ENCODE measurements around the gene COX4I1.

GRCh38 chr16:85844786-85845185, 45.3 kb downstream of the COX4I1 start:
- TF ChIP-seq CTCF (conservative IDR thresholded peaks at IDR 0.05; ENCODE audit: low read depth, low read length) = no peak
- no peak for TF ChIP-seq EZH2 (IDR thresholded peaks at IDR 0.05; ENCODE audit: borderline replicate concordance, low read depth, low read length, poor library complexity, severe bottlenecking)

Data from A673 (cell line).